Caco-2 (cell line): ENCODE data around the gene TBCK. TPM values are rescaled to one million over a fixed set of nuclear protein-coding genes. Genes with fewer than 3 reads are reported as not detected.

ENCODE experiments used
- BruUV-seq: library from RNA; stranded (reverse); fragments of 400-500 nt; replicated peaks from 2 replicates; lab custom pipeline; 2021; lab: Mats Ljungman, UMichigan
- CTCF ChIA-PET: fragments of 300-600 bp; sonication (Branson Sonifier 250); formaldehyde crosslinking; loops from one replicate; lab custom pipeline; 2022; ENCODE audit warnings: antibody characterized with exemption; lab: Charles Lee
- POLR2A ChIA-PET: fragments of 300-600 bp; sonication (Branson Sonifier 250); formaldehyde crosslinking; loops from one replicate; lab custom pipeline; 2022; ENCODE audit warnings: antibody characterized with exemption; lab: Charles Lee
- DNase-seq, 2 experiments: peaks; one replicate each; pipeline versions ENCODE4 v3.0.0 to v3.0.0-alpha.2; 2020 to 2022
- H3K27me3 ChIP-seq: replicated peaks from 2 replicates; pipeline ENCODE4 v1.6.0; 2011; ENCODE audit warnings: low read length; ENCODE audit not compliant: control insufficient read depth, insufficient read depth
- H3K36me3 ChIP-seq: 2 replicates; pipeline ENCODE4 v1.5.1; 2011; ENCODE audit warnings: low read length; ENCODE audit not compliant: control insufficient read depth, insufficient read depth
- H3K4me1 ChIP-seq: fragments of 250-450 bp; sonication (Bioruptor Pico); 2 replicates; pipeline ENCODE4 v1.5.1; 2020; ENCODE audit warnings: mild to moderate bottlenecking
- H3K4me3 ChIP-seq: 2 replicates; pipeline ENCODE4 v1.5.1; 2011; ENCODE audit warnings: low read depth, mild to moderate bottlenecking, control low read depth, low read length
- H3K9me3 ChIP-seq: fragments of 250-450 bp; sonication (Bioruptor Pico); 2 replicates; pipeline ENCODE4 v1.5.1; 2020; ENCODE audit warnings: mild to moderate bottlenecking, moderate library complexity
- H3K27ac Mint-ChIP-seq: one replicate; pipeline ENCODE4 v1.8.0; 2022; ENCODE audit warnings: mixed read lengths; ENCODE audit not compliant: unreplicated experiment
- H3K27me3 Mint-ChIP-seq: one replicate; pipeline ENCODE4 v1.8.0; 2022; ENCODE audit warnings: mixed read lengths; ENCODE audit not compliant: insufficient read depth, unreplicated experiment
- H3K36me3 Mint-ChIP-seq: one replicate; pipeline ENCODE4 v1.8.0; 2022; ENCODE audit warnings: mild to moderate bottlenecking, mixed read lengths; ENCODE audit not compliant: insufficient read depth, unreplicated experiment
- H3K4me1 Mint-ChIP-seq: one replicate; pipeline ENCODE4 v1.8.0; 2022; ENCODE audit warnings: low read depth, mixed read lengths; ENCODE audit not compliant: unreplicated experiment
- H3K4me3 Mint-ChIP-seq: one replicate; pipeline ENCODE4 v1.8.0; 2022; ENCODE audit warnings: mild to moderate bottlenecking, moderate library complexity, mixed read lengths; ENCODE audit not compliant: unreplicated experiment
- H3K9me3 Mint-ChIP-seq: one replicate; pipeline ENCODE4 v1.8.0; 2022; ENCODE audit warnings: mixed read lengths; ENCODE audit not compliant: unreplicated experiment
- intact Hi-C: fragments of 100-400 bp; cut with micrococcal nuclease; formaldehyde crosslinking; loops from one replicate; pipeline ENCODE4 v1.10.0; 2022; ENCODE audit not compliant: unreplicated experiment
- total RNA-seq: library from RNA; stranded (reverse); gene quantifications from 2 replicates; pipeline ENCODE4 v1.2.3, GENCODE V29; 2022
- TF ChIP-seq, protein P1 (sequence below), 2 experiments: fragments of 200-600 bp in 1 of 2; IDR thresholded peaks; 1 replicate in 1 of 2; 2 replicates in 1 of 2; pipeline versions ENCODE4 v1.5.1 to v1.8.0; 2011 to 2022; ENCODE audit warnings: antibody characterized with exemption in 1 of 2, control low read depth in 1 of 2, inconsistent platforms in 1 of 2, low read depth in 1 of 2, low read length in 1 of 2, mild to moderate bottlenecking in 1 of 2, moderate library complexity in 1 of 2; ENCODE audit not compliant: insufficient read depth in 1 of 2, severe bottlenecking in 1 of 2, unreplicated experiment in 1 of 2

TBCK gene
- total RNA-seq, 1 experiment from 2014 or later: 51.1 TPM

DNA sequence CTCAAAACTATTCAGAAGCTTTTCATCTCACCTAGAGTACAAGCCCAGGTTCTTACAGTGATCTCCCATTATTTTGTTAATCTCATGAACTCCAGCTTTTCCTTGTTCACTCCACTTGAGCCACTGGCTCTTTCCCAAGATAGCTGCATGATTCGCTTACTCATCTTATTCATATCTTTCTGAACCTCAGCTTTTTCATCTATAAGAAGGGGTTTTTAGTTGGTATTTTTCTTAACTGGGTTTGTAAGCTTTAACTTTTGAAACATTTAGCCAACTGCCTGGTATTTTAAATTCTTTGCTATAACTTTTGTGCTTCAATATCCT lies 28.6 kb upstream of the TBCK start:
- Mint-ChIP-seq H3K4me3 (peak overlapping the region; percentile 27), H3K4me1 (peaks cover 16% of the 10 kb centered on the region), H3K36me3 (peaks cover 59% of the 10 kb centered on the region), H3K27me3 (no peaks in the 10 kb centered on the region), H3K9me3 (peaks cover 14% of the 10 kb centered on the region), H3K27ac (peak overlapping the region; percentile 71)
- intact Hi-C loops: loop anchor here (1.0 kb wide), 2 partner anchors 38 to 256 kb away; no protein-coding TSS in a partner anchor
- TF ChIP-seq, protein P1, sequence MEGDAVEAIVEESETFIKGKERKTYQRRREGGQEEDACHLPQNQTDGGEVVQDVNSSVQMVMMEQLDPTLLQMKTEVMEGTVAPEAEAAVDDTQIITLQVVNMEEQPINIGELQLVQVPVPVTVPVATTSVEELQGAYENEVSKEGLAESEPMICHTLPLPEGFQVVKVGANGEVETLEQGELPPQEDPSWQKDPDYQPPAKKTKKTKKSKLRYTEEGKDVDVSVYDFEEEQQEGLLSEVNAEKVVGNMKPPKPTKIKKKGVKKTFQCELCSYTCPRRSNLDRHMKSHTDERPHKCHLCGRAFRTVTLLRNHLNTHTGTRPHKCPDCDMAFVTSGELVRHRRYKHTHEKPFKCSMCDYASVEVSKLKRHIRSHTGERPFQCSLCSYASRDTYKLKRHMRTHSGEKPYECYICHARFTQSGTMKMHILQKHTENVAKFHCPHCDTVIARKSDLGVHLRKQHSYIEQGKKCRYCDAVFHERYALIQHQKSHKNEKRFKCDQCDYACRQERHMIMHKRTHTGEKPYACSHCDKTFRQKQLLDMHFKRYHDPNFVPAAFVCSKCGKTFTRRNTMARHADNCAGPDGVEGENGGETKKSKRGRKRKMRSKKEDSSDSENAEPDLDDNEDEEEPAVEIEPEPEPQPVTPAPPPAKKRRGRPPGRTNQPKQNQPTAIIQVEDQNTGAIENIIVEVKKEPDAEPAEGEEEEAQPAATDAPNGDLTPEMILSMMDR (IDR thresholded peaks at IDR 0.05; ENCODE audit: insufficient read depth in 1 of 2, low read depth in 1 of 2, low read length in 1 of 2, severe bottlenecking in 1 of 2, unreplicated experiment in 1 of 2): no peak
- no TSS peak for BruUV-seq
- POLR2A ChIA-PET: interaction anchor here (2.1 kb wide), 1 partner anchor 29 kb away, joined by 5 read pairs; the partner anchor contains the start of genes AIMP1 and TBCK
- Histone ChIP-seq H3K36me3 (no peaks in the 10 kb centered on the region), H3K27me3 (no peaks in the 10 kb centered on the region), H3K4me1 (peaks cover 55% of the 10 kb centered on the region), H3K4me3 (no peak overlapping the region), H3K9me3 (no peaks in the 10 kb centered on the region)
- CTCF ChIA-PET: interaction anchor here (1.0 kb wide), 1 partner anchor 25 kb away, joined by 3 read pairs; no protein-coding TSS in a partner anchor
- DNase-seq: no peak

DNA sequence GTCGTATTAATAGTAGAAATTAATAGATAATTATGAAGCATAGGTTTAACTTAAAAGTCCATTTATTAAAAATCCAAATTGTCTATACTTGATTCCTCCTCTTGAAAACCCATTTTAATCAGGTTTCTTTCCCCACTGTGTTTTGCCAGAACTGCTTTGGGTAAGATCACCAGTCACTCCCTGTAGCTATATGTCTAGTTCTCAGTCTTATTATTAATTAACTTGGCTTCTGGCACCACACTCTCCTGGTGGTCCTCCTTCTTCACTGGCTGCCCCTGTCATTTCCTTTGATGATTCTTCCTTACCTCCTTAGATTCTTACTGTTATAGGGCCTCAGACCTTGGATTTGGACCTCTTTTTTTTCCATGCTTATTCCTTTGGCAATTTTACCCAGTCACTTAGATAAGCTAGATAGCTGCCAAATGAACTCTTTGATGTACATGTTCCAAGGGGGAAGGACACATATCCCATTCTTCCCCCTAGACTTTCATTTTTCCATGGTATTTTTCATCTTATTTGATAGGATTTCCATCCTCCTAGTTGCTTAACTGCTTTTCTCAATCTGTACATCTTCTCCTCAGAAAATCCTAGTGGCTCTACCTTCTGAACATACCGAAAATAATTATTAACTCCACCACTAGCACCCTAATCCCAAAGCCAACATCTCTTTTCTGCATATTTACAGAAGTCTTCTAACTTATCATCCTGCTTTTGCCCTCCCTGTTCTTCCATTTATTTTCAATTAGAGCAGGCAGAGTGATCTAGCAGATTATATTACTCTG lies 28.0 kb upstream of the TBCK start:
- BruUV-seq: no TSS peak

DNA sequence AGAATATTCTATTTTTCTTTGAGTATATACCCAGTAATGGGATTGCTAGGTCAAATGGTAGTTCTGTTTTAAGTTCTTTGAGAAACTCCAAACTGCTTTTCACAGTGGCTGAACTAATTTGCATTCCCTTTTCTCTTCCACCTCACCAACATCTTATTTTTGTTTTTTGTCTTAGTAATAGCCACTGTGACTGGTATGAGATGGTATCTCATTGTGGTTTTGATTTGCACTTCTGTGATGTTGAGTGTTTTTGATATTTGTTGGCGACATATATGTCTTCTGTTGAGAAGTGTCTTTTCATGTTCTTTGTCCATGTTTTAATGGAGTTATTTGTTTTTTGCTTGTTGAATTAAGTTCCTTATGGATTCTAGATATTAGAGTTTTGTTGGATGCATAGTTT lies 24.8 kb upstream of the TBCK start:
- TF ChIP-seq, protein P1 (IDR thresholded peaks at IDR 0.05; ENCODE audit: insufficient read depth in 1 of 2, low read depth in 1 of 2, low read length in 1 of 2, severe bottlenecking in 1 of 2, unreplicated experiment in 1 of 2): no peak
- Mint-ChIP-seq H3K27me3 (no peaks in the 10 kb centered on the region), H3K36me3 (peaks cover 74% of the 10 kb centered on the region), H3K9me3 (peaks cover 27% of the 10 kb centered on the region), H3K4me3 (no peak overlapping the region), H3K4me1 (peaks cover 16% of the 10 kb centered on the region), H3K27ac (no peak overlapping the region)
- peaks cover 46% of the 10 kb centered on the region for H3K4me1 ChIP-seq
- H3K9me3 ChIP-seq: peaks cover 6% of the 10 kb centered on the region; the same call in 1 of the 2 replicates
- ChIA-PET POLR2A (no interaction called here), CTCF (no interaction called here)
- intact Hi-C loops: no loop called here
- peaks cover 5% of the 10 kb centered on the region for H3K36me3 ChIP-seq
- no peaks in the 10 kb centered on the region for H3K27me3 ChIP-seq
- no peak for DNase-seq
- H3K4me3 ChIP-seq: no peak overlapping the region
- BruUV-seq: no TSS peak

More for the DNA sequence above, 28.0 kb upstream of the TBCK start:
- TF ChIP-seq, protein P1 (IDR thresholded peaks at IDR 0.05; ENCODE audit: insufficient read depth in 1 of 2, low read depth in 1 of 2, low read length in 1 of 2, severe bottlenecking in 1 of 2, unreplicated experiment in 1 of 2): no peak
- H3K36me3 Mint-ChIP-seq: peaks cover 60% of the 10 kb centered on the region
- peak overlapping the region; percentile 71 for H3K27ac Mint-ChIP-seq
- peaks cover 55% of the 10 kb centered on the region for H3K4me1 ChIP-seq
- POLR2A ChIA-PET: interaction anchor here (0.5 to 2.1 kb wide), 2 partner anchors 20 to 28 kb away, joined by 3 to 5 read pairs; partner anchors contain the start of genes AIMP1 and TBCK
- H3K27me3 ChIP-seq: no peaks in the 10 kb centered on the region
- H3K4me3 ChIP-seq: no peak overlapping the region
- H3K4me1 Mint-ChIP-seq: peaks cover 16% of the 10 kb centered on the region
- no peaks in the 10 kb centered on the region for H3K36me3 ChIP-seq
- H3K9me3 ChIP-seq: no peaks in the 10 kb centered on the region
- peaks cover 14% of the 10 kb centered on the region for H3K9me3 Mint-ChIP-seq
- intact Hi-C loops: loop anchor here (1.0 kb wide), 2 partner anchors 38 to 256 kb away; no protein-coding TSS in a partner anchor
- no peaks in the 10 kb centered on the region for H3K27me3 Mint-ChIP-seq
- peak overlapping the region; percentile 27 for H3K4me3 Mint-ChIP-seq
- CTCF ChIA-PET: interaction anchor here (1.0 kb wide), 1 partner anchor 25 kb away, joined by 3 read pairs; no protein-coding TSS in a partner anchor
- DNase-seq: peak in 1 of 2 experiments; percentile 57
